GM12875 (cell line): ENCODE measurements around the gene CT45A9.
A peak's percentile ranks its signal among the peaks of the same experiment; 100 is the strongest.
"Not testable (repeated sequence)": the region's sequence is repeated elsewhere in the genome, so short reads cannot be mapped to it uniquely, and the experiment has no call there.

Source experiments
- H3K4me3 ChIP-seq: one replicate; pipeline ENCODE4 v1.5.1; 2011; ENCODE audit warnings: low read depth, low read length, control low read depth
- TF ChIP-seq, protein P1 (sequence below): IDR thresholded peaks from 2 replicates; pipeline ENCODE4 v1.5.1; 2011; ENCODE audit warnings: low read depth, mild to moderate bottlenecking, control low read depth, inconsistent platforms, low read length, moderate library complexity, borderline replicate concordance; ENCODE audit not compliant: insufficient read depth

CT45A9 gene

DNA sequence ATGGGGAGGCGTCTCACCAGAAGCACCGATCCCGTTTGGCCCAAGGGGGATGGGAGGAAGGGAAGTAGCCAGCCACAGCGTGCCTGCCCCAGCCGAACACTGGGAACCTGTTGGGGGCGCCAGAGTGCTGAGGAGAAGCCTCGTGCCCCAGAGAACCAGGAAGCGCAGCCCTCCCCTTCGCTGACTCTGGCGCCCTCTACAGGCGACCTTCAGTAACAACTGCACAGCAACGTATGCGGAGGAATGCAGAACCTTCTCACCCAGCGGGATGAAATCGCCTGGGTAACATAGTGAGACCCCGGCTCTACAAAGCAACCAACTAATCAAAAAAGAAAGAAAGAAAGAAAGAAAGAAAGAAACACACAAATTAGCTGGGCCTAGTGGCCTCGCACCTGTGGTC, at the start of gene CT45A9:
Gene CT45A9, minus strand, starts transcription at position 101 of the 400 bp plus-strand sequence. CDS start 3,751 bp downstream, outside the sequence.
- not testable (repeated sequence) for H3K4me3 ChIP-seq

DNA sequence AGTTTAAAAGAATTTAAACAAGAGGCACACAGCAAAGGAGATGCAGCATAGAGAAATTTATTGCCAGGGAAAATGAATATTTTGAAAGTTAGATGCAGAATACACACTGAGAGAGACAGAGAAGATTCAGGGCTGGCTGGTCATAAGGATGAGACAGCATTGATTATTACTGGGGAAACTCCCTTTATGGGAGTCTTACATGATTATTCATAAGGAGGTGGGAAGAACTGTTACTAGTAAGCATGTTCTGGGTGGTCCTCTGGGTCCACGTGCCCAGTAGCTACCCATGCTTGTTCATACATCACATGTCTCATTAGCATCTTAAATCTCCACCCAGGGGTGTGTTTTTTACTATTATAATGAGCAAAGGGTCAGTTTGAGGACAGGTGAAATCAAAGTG, 48.9 kb upstream of the CT45A9 start:
- H3K4me3 ChIP-seq, result not testable (repeated sequence)

GRCh38 chrX:135914404-135914803, 42.8 kb upstream of the CT45A9 start:
- TF ChIP-seq, protein P1, sequence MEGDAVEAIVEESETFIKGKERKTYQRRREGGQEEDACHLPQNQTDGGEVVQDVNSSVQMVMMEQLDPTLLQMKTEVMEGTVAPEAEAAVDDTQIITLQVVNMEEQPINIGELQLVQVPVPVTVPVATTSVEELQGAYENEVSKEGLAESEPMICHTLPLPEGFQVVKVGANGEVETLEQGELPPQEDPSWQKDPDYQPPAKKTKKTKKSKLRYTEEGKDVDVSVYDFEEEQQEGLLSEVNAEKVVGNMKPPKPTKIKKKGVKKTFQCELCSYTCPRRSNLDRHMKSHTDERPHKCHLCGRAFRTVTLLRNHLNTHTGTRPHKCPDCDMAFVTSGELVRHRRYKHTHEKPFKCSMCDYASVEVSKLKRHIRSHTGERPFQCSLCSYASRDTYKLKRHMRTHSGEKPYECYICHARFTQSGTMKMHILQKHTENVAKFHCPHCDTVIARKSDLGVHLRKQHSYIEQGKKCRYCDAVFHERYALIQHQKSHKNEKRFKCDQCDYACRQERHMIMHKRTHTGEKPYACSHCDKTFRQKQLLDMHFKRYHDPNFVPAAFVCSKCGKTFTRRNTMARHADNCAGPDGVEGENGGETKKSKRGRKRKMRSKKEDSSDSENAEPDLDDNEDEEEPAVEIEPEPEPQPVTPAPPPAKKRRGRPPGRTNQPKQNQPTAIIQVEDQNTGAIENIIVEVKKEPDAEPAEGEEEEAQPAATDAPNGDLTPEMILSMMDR, result no peak
- no peak overlapping the region for H3K4me3 ChIP-seq

GRCh38 chrX:135910251-135910650, 38.6 kb upstream of the CT45A9 start:
- TF ChIP-seq, protein P1, result no peak
- H3K4me3 ChIP-seq, result no peak overlapping the region

GRCh38 chrX:135893294-135893817, 21.7 kb upstream of the CT45A9 start, which contains the start of the genes CT45A10 and SAGE1:
Gene CT45A10, minus strand, starts transcription at chrX:135893444. Its CDS starts 8,100 bp downstream, at chrX:135885344.
Gene SAGE1, plus strand, starts transcription at chrX:135893716. Its CDS starts 2,527 bp downstream, at chrX:135896243.
- H3K4me3 ChIP-seq, result no peak within 1 kb of the TSS
- TF ChIP-seq, protein P1, result no peak

GRCh38 chrX:135892781-135893180, 21.2 kb upstream of the CT45A9 start:
- H3K4me3 ChIP-seq, result no peak overlapping the region
- TF ChIP-seq, protein P1, result no peak

DNA sequence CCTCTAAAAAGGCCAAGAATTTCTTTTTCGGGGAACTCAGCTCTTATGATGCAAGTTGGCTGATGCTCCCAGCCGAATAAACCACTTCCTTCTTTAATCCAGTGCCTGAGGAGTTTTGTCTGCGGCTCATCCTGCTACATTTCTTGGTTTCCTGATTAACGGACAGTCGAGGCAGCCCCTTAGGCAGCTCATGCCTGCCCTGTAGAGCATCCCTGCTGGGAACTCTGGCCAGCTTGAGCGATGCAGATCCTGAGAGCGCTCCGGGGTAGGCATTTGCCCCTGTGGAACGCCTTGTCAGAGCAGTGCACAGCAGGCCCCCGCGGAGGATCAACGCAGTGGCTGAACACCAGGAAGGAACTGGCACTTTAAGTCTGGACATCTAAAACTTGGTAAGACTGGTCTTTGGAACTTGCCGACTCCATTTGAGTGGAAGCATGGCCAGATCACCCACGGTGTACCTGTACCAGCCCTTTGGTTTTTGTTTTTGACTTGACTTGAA, 18.5 kb upstream of the CT45A9 start:
- no peak overlapping the region for H3K4me3 ChIP-seq
- TF ChIP-seq, protein P1, result no peak

DNA sequence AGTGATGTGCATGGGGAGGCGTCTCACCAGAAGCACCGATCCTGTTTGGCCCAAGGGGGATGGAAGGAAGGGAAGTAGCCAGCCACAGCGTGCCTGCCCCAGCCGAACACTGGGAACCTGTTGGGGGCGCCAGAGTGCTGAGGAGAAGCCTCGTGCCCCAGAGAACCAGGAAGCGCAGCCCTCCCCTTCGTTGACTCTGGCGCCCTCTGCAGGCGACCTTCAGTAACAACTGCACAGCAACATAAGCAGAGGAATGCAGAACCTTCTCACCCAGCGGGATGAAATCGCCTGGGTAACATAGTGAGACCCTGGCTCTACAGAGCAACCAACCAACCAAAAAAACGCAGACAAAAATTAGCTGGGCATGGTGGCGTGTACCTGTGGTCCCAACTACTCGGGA, 17.4 kb upstream of the CT45A9 start:
- TF ChIP-seq, protein P1, result peak; percentile 32; the same call in 1 of the 2 replicates
- not testable (repeated sequence) for H3K4me3 ChIP-seq

- H3K4me3 ChIP-seq, result not testable (repeated sequence)
Observed at GRCh38 chrX:135888230-135888629, 16.6 kb upstream of the CT45A9 start.

- not testable (repeated sequence) for H3K4me3 ChIP-seq
Observed at GRCh38 chrX:135882741-135883140, 11.1 kb upstream of the CT45A9 start.

- not testable (repeated sequence) for H3K4me3 ChIP-seq
Observed at GRCh38 chrX:135854438-135854837, 17.2 kb downstream of the CT45A9 start, which contains the start of gene CT45A8. Gene CT45A8, minus strand, starts transcription at chrX:135854538. Its CDS starts 3,755 bp downstream, at chrX:135850783.

GRCh38 chrX:135837180-135837579, 34.4 kb downstream of the CT45A9 start, which contains the start of gene CT45A7:
Gene CT45A7, minus strand, starts transcription at chrX:135837280. Its CDS starts 3,747 bp downstream, at chrX:135833533.
- not testable (repeated sequence) for H3K4me3 ChIP-seq

DNA sequence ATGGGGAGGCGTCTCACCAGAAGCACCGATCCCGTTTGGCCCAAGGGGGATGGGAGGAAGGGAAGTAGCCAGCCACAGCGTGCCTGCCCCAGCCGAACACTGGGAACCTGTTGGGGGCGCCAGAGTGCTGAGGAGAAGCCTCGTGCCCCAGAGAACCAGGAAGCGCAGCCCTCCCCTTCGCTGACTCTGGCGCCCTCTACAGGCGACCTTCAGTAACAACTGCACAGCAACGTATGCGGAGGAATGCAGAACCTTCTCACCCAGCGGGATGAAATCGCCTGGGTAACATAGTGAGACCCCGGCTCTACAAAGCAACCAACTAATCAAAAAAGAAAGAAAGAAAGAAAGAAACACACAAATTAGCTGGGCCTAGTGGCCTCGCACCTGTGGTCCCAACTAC, 51.7 kb downstream of the CT45A9 start, which contains the start of gene CT45A2:
Gene CT45A2, minus strand, starts transcription at position 101 of the 400 bp plus-strand sequence. CDS start 3,747 bp downstream, outside the sequence.
- H3K4me3 ChIP-seq, result not testable (repeated sequence)
